ENCODE measurements around the gene C10orf143.

Gene C10orf143

GRCh38 chr10:130023454-130024230 is 87.0 kb downstream of the C10orf143 start:
- H3K4me1 ChIP-seq (ENCODE audit: insufficient read depth, low read length, severe bottlenecking) = no peaks in the 10 kb centered on the region
- TF ChIP-seq CTCF (IDR thresholded peaks at IDR 0.05; ENCODE audit: low read length) (no peak), EZH2 (IDR thresholded peaks at IDR 0.05; ENCODE audit: borderline replicate concordance, low read length) (no peak)

GRCh38 chr10:130022511-130023299 is 87.9 kb downstream of the C10orf143 start:
- Histone ChIP-seq H3K27me3 (ENCODE audit: insufficient read depth, low read length) (no peaks in the 10 kb centered on the region), H3K27ac (ENCODE audit: low read depth, low read length, poor library complexity, severe bottlenecking) (no peak overlapping the region), H3K4me3 (ENCODE audit: low read depth, low read length, poor library complexity, severe bottlenecking) (no peak overlapping the region), H2AFZ (ENCODE audit: low read length) (no peak overlapping the region), H3K9me2 (ENCODE audit: low read depth, low read length) (no peaks in the 10 kb centered on the region), H3K9me3 (ENCODE audit: low read length) (no peaks in the 10 kb centered on the region), H3K79me2 (ENCODE audit: insufficient read depth, low read length) (no peaks in the 10 kb centered on the region), H3F3A (ENCODE audit: insufficient read depth, low read length) (no peaks in the 10 kb centered on the region), H3K4me1 (ENCODE audit: insufficient read depth, low read length, severe bottlenecking) (no peaks in the 10 kb centered on the region), H3K4me2 (ENCODE audit: low read length) (no peak overlapping the region), H3K9ac (ENCODE audit: low read length) (no peak overlapping the region), H4K20me1 (ENCODE audit: insufficient read depth, low read length) (no peaks in the 10 kb centered on the region), H3K36me3 (ENCODE audit: insufficient read depth, low read length) (no peaks in the 10 kb centered on the region)
- no peak for TF ChIP-seq EZH2 (IDR thresholded peaks at IDR 0.05; ENCODE audit: borderline replicate concordance, low read length)
- no peak for TF ChIP-seq CTCF (IDR thresholded peaks at IDR 0.05; ENCODE audit: low read length)

More at GRCh38 chr10:130023454-130024230, 87.0 kb downstream of the C10orf143 start:
- H3F3A ChIP-seq (ENCODE audit: insufficient read depth, low read length) = no peaks in the 10 kb centered on the region
- no peak overlapping the region for H2AFZ ChIP-seq (ENCODE audit: low read length)
- no peaks in the 10 kb centered on the region for H3K9me3 ChIP-seq (ENCODE audit: low read length)
- H3K9me2 ChIP-seq (ENCODE audit: low read depth, low read length) = no peaks in the 10 kb centered on the region
- H4K20me1 ChIP-seq (ENCODE audit: insufficient read depth, low read length) = no peaks in the 10 kb centered on the region
- no peak overlapping the region for H3K4me3 ChIP-seq (ENCODE audit: low read depth, low read length, poor library complexity, severe bottlenecking)
- H3K9ac ChIP-seq (ENCODE audit: low read length) = no peak overlapping the region
- H3K36me3 ChIP-seq (ENCODE audit: insufficient read depth, low read length) = no peaks in the 10 kb centered on the region
- H3K27me3 ChIP-seq (ENCODE audit: insufficient read depth, low read length) = no peaks in the 10 kb centered on the region
- no peaks in the 10 kb centered on the region for H3K79me2 ChIP-seq (ENCODE audit: insufficient read depth, low read length)
- H3K27ac ChIP-seq (ENCODE audit: low read depth, low read length, poor library complexity, severe bottlenecking) = no peak overlapping the region
- no peak overlapping the region for H3K4me2 ChIP-seq (ENCODE audit: low read length)

- H3K4me2 ChIP-seq (ENCODE audit: low read length) = no peak overlapping the region
- no peaks in the 10 kb centered on the region for H3K9me2 ChIP-seq (ENCODE audit: low read depth, low read length)
- no peak overlapping the region for H2AFZ ChIP-seq (ENCODE audit: low read length)
- no peaks in the 10 kb centered on the region for H3K36me3 ChIP-seq (ENCODE audit: insufficient read depth, low read length)
- TF ChIP-seq CTCF (IDR thresholded peaks at IDR 0.05; ENCODE audit: low read length) (no peak), EZH2 (IDR thresholded peaks at IDR 0.05; ENCODE audit: borderline replicate concordance, low read length) (no peak)
- H3K4me3 ChIP-seq (ENCODE audit: low read depth, low read length, poor library complexity, severe bottlenecking) = no peak overlapping the region
- H3K4me1 ChIP-seq (ENCODE audit: insufficient read depth, low read length, severe bottlenecking) = no peaks in the 10 kb centered on the region
- no peaks in the 10 kb centered on the region for H3K9me3 ChIP-seq (ENCODE audit: low read length)
- H3K27me3 ChIP-seq (ENCODE audit: insufficient read depth, low read length) = no peaks in the 10 kb centered on the region
- no peaks in the 10 kb centered on the region for H3K79me2 ChIP-seq (ENCODE audit: insufficient read depth, low read length)
- H3K27ac ChIP-seq (ENCODE audit: low read depth, low read length, poor library complexity, severe bottlenecking) = no peak overlapping the region
- H3K9ac ChIP-seq (ENCODE audit: low read length) = no peak overlapping the region
- H4K20me1 ChIP-seq (ENCODE audit: insufficient read depth, low read length) = no peaks in the 10 kb centered on the region
- H3F3A ChIP-seq (ENCODE audit: insufficient read depth, low read length) = no peaks in the 10 kb centered on the region
Observed at GRCh38 chr10:130022086-130022485, 88.5 kb downstream of the C10orf143 start.
